HG03520 (cell line): ENCODE results near the gene MS4A6E.
A peak's percentile ranks its signal among the peaks of the same experiment; 100 is the strongest.
"Not testable (repeated sequence)": the region's sequence is repeated elsewhere in the genome, so short reads cannot be mapped to it uniquely, and the experiment has no call there.

Experiments used
- ATAC-seq: cut with Tn5 transposase; IDR thresholded peaks from one replicate; pipeline ENCODE4 v1.9.1; 2021; ENCODE audit warnings: mild to moderate bottlenecking, moderate library complexity; ENCODE audit not compliant: unreplicated experiment

The MS4A6E gene

DNA sequence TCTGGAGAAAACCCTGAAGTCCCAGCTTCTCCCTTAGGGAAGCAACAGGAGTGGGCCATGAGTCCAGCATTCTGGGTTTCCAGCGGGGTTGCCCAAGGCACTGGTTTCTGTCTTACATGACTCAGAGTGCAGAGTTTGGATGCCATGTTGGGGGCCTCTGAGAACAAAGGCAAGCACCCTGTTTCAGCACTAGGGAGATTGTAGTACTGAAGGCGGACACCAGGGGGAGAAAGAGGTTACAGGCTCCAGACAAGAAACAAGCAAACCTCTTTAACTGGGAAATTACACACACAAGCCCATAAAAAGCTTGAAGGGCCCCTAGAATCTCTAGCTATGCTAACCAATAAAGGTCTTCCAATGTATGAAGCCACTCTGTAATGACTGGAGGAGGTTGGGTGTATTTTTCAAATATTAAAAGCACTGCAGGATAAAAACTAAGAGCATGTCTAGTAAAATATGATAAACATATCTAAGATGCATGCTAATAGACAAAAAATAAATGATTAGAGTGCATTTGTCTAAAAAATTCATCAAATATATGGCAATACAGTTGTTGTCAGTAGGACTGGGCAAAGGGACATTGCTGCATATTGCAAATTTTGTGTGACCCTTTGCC, 7.1 kb downstream of the MS4A6E start:
- no peak for ATAC-seq

DNA sequence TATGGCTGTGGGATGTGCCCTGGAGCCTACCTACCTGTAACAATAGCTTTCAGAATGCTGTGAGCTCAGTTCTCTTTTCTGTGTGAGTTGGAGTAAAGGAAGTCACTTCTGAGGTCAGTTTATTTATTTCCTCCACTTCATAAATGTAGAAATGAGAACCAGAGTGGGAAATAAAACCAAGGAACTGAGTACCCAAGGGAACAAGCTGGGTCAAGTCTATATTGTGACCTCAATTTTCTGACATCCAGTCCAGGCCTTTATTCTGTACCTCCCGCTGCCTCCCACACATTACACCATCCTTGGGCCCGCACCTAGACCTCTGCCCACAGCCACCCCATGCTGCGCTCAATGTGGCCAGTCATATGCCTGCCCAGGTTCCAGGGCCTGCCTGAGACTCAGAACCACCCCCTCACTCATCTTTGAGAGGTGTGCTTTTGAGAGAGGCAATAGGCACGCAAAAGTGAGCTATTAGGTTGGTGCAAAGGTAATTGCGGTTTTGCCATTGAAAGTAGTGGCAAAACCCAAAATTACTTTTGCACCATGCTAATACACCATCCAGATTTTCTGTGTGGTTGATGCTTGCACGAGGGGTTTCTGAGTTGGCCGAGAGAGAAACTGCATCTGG, 9.8 kb downstream of the MS4A6E start:
- no peak for ATAC-seq

- no peak for ATAC-seq
Measured at GRCh38 chr11:60338053-60338452, 11.0 kb downstream of the MS4A6E start.

DNA sequence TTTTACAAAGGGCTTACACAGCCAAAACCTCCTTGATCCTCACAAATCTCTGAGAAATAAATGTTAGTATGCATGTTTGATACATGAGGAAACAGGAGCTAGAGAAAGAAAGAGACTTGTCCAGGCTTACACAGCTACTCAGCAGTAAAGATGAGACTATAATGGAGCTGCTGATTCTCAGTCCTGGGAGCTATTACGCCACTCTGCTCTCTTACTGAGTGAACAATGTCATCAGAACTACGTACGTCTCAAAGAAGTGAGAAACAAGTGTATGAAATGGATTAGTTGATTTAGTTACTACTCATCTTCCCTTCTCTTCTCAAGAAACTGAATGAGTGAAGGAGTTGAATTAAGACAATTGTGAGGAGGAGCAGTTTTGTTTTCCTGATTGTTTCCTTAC, 12.3 kb downstream of the MS4A6E start:
- no peak for ATAC-seq

GRCh38 chr11:60343094-60343704, 16.1 kb downstream of the MS4A6E start:
- ATAC-seq, result no peak

DNA sequence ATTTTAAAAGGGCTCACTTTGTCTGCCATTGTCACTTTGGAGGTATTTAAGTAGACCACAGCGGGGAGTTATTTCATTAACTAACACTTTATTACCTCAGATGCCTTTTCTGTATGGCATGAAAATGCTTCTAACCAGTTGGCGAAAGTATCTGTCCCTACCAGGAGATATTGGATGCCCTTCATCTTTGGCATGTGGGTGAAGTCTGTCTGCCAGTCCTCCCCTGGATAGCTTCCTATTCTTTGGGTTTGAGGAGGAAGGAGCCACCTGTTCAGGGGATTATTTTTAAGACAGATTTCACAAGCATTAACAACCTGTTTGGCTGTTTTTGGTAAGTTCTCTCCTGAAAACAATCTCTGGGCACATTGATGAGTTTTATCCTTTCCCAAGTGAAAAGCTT, 17.1 kb downstream of the MS4A6E start:
- no peak for ATAC-seq

DNA sequence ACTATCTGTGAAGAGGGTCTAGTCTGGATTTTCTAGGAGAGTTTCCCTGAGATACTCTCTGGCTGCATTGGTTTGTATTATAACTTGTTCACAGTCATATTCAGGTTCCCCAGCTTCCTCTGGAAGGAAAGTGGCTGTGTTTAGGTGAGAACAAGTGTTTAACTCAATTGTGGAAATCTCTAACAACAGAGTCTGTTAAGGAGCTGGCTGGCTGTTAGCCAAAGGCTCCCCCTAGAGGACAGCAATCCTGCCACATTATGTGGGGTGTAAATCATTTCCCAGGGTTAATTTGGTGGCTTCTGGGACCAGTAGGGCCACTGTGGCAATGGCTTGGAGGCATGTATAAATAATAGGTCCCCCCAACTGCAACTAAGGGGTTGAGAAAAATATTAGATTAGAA, 18.4 kb downstream of the MS4A6E start:
- ATAC-seq, result no peak

DNA sequence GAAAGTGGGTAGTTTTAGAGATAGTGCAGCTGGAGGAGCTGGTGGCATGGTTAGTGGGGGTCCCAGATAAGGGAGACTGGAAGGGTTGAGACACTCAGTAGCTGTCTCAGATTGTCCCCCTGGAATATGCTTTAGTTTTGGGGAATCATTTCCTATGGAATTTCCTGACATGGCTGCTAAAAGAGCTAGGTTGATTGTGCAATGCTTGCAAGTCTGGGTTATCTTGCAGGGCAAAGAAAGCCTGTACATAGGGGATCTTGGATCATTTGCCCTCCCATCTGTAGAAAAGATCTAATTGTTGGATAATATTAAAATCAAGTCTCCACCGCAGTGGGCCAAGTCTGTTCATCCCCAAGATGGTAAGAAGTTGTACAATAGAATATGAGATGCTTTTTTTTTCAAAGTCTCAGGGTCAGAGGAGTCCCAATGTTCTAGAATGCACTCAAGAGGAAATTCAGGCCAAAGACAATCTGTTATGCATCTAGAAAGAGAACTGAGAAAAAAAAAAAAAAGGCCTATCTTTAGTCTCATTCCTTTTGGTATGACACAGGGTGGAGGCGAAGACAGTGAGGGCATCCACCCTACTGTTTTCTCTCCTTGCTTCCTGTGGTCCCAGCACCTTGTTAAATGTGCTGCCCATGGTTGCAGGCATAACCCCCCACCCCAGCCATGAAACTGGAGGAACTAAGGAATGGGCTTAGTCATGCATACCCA, 20.2 kb downstream of the MS4A6E start:
- peak; percentile 49 for ATAC-seq

DNA sequence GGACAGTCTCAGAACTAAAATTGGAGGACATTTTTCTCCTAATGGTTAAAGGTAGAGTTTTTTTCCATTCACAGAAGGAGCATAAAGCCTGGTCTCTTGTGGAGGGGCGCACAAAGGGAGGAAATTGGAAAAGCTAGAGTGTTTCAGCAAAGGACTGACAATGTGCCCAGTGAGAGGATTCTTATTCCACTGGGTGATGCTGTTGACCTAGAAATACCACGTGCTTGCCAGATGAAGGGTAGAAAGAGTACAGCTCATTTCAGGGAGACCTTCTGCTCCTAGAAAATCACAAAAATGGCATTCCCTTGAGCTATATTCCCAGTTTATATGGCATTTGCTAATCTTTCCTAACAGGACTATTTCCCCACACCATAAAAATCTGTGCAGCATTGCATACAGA, 21.1 kb downstream of the MS4A6E start:
- ATAC-seq, result no peak

DNA sequence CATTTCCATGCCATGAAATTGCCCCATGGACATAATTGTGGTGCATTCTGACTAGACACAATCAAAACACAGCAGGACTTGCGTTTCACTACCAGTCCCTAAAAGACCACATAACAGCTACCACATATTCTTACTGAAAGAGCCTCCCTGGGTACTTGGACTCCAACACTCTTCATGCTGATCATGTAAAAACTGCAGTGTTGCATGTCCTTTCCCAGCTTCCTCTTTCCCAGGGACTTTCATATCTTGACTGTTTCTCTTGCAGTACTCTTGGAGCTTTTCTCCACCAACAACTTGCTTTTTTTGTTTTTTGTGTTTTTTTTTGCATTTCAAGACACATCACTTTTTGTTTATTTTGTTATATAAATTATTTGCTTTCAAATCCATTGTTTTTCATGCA, 22.9 kb downstream of the MS4A6E start:
- no peak for ATAC-seq

DNA sequence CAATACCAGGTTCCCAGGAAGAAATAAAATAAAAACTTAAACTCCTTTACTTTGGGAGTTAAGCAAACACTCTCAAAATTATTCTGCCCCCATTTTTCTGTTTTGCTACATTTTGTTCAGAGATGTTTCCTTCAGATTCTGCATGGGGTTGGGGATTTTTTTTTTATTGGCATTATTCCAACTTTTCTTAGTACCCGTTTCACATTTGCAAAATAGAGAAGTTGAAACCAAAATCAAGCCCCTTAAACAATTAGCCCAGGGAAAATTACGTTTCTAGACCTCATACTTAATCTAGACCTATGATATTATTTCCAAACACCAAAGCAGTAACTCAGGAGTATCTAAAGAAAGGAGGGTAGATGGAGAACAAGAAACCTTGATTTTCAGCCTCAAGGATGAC, 30.7 kb downstream of the MS4A6E start:
- ATAC-seq, result no peak

GRCh38 chr11:60360621-60361020, 33.6 kb downstream of the MS4A6E start:
- no peak for ATAC-seq

- ATAC-seq, result no peak
Measured at GRCh38 chr11:60362241-60362640, 35.2 kb downstream of the MS4A6E start.

DNA sequence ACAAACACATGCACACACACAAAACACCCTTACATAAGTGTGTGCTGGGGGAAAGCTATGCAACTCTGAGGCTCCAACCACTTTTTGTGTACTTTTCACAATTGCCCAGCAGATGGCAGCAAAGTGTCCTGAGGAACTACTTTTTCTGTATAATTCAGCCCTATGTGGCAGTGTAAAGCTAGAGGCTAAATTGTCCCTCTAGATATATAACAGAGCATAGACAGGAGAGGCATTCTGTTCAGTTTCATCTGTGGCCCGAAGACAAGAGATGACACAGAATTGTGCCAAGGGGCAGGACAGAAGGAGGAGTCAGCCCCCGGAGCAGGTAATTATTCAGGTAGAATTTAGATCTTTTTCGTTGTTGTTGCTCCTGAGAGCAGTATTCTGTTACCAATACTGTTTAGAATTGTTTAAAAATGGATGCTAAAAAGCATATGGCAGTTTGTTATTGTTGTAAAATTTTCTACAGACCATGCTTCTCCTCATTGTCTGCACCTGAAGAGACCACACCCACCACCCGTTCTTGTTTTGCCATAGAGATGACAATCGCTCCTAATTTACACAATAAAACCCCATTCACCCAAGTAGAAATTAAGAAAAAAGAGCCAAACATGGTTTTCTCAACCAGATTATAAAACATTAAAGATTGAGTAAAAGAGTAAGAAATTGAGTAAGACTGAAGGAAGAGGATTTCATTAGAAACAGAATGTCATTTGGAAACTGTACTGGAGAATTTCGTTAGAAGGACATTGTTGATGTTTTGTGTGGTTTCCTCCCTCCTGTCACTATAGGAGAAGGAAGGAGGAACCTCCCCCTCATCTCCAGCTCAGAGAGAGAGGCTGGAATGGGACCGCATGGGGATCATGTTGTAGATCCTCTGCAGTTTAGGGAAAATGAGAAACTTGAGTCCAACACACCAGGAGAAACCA, 36.8 kb downstream of the MS4A6E start:
- ATAC-seq, result peak; percentile 68

- ATAC-seq, result not testable (repeated sequence)
Measured at GRCh38 chr11:60366262-60366904, 39.3 kb downstream of the MS4A6E start.

GRCh38 chr11:60367009-60367408, 40.0 kb downstream of the MS4A6E start:
- ATAC-seq, result peak; percentile 80

GRCh38 chr11:60367896-60368295, 40.8 kb downstream of the MS4A6E start:
- no peak for ATAC-seq

- ATAC-seq, result no peak
Measured at GRCh38 chr11:60370252-60370810, 43.3 kb downstream of the MS4A6E start.

DNA sequence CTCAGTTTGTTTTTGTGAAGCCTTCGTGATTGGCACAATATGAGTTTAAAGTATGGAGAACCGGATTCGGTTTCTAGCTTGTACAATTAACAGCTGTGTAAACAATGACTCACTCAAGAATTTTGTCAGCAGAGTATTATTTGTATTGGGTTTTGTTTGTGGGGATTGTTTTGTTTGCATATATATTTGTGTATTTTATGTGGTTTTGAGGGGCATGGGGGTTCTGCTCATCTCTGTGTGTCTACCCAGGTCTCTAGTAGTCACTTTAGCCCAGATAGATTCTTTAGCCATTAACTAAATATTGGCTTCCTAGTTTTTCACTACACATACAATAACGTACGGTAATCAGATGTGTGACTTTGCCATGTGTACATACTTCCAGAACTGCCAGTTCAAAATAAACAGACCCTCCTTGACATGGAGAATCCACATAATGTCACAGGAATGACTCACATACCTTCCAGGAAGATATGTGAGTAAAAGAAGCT, 43.8 kb downstream of the MS4A6E start:
- ATAC-seq, result no peak

DNA sequence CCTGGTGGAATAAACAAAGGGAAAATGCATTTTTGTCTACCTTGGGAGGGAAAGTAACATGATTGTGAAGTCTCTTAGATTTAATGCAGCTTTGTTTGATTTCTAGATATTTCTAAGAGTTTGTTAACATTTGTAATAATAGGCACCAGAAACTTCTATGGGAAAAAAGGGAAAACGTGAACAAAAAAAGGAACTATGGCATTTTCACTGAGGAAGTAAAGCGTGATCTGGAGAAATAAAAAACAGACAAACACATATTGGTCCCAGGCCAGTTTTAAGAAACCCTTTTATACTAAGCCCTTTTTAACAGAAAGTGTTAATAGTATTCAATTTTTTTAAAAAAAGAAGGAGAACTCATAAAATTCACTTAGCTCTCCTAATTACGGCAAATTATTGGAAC, 44.3 kb downstream of the MS4A6E start:
- no peak for ATAC-seq
